Measurements from ENCODE around the gene PTPRR.

DNA sequence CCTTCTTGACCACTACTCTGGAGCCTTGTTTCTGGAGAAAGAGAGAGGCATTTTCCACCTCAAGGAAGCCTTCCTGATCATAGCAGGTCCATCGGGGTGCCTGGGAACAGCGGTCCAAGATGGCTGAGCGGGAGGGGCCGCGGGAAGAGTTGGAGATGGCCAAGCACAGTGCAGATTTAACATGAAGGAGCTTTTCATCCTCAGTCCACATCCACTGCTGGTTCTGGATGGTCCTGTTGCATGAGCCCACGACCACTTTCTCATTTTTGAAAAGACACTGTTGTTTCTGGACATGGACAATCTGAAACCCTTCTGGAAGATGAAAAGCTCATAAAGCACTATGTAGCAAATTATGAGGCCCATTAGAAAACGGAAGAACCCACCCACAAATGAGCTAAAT, 284.8 kb downstream of the PTPRR start:
- TF ChIP-seq NFRKB (IDR thresholded peaks at IDR 0.05) (no peak), FOXA1 (IDR thresholded peaks at IDR 0.05) (no peak), LEF1 (IDR thresholded peaks at IDR 0.05; ENCODE audit: borderline replicate concordance) (no peak)

Measured in HEK293T (cell line).